ENCODE results near the gene NRXN3.

Gene NRXN3

GRCh38 chr14:79465651-79466050, 1295.5 kb downstream of the NRXN3 start:
- DNase-seq (ENCODE audit: extremely low read depth, insufficient read length): no peak
- no peak for TF ChIP-seq CTCF (IDR thresholded peaks at IDR 0.05; ENCODE audit: insufficient read depth, low read length, poor library complexity, severe bottlenecking)
- Histone ChIP-seq H3K27me3 (replicated peaks; ENCODE audit: control insufficient read depth, insufficient read depth, low read length) (no peaks in the 10 kb centered on the region), H3K4me3 (replicated peaks; ENCODE audit: low read depth, low read length) (no peak overlapping the region), H3K36me3 (ENCODE audit: control insufficient read depth, insufficient read depth, low read length) (no peaks in the 10 kb centered on the region)

- no peaks in the 10 kb centered on the region for H3K27me3 ChIP-seq (replicated peaks; ENCODE audit: control insufficient read depth, insufficient read depth, low read length)
- no peak for TF ChIP-seq CTCF (IDR thresholded peaks at IDR 0.05; ENCODE audit: insufficient read depth, low read length, poor library complexity, severe bottlenecking)
- no peak for DNase-seq (ENCODE audit: extremely low read depth, insufficient read length)
- no peak overlapping the region for H3K4me3 ChIP-seq (replicated peaks; ENCODE audit: low read depth, low read length)
- H3K36me3 ChIP-seq (ENCODE audit: control insufficient read depth, insufficient read depth, low read length): no peaks in the 10 kb centered on the region
Observed at GRCh38 chr14:79466938-79467527, 1296.9 kb downstream of the NRXN3 start.

- TF ChIP-seq CTCF (IDR thresholded peaks at IDR 0.05; ENCODE audit: insufficient read depth, low read length, poor library complexity, severe bottlenecking): no peak
- DNase-seq (ENCODE audit: extremely low read depth, insufficient read length): no peak
- no peak overlapping the region for H3K4me3 ChIP-seq (replicated peaks; ENCODE audit: low read depth, low read length)
- no peaks in the 10 kb centered on the region for H3K27me3 ChIP-seq (replicated peaks; ENCODE audit: control insufficient read depth, insufficient read depth, low read length)
- no peaks in the 10 kb centered on the region for H3K36me3 ChIP-seq (ENCODE audit: control insufficient read depth, insufficient read depth, low read length)
Observed at GRCh38 chr14:79467835-79468234, 1297.7 kb downstream of the NRXN3 start.

- no peaks in the 10 kb centered on the region for H3K27me3 ChIP-seq (replicated peaks; ENCODE audit: control insufficient read depth, insufficient read depth, low read length)
- H3K36me3 ChIP-seq (ENCODE audit: control insufficient read depth, insufficient read depth, low read length): no peaks in the 10 kb centered on the region
- no peak for TF ChIP-seq CTCF (IDR thresholded peaks at IDR 0.05; ENCODE audit: insufficient read depth, low read length, poor library complexity, severe bottlenecking)
- no peak for DNase-seq (ENCODE audit: extremely low read depth, insufficient read length)
- no peak overlapping the region for H3K4me3 ChIP-seq (replicated peaks; ENCODE audit: low read depth, low read length)
Observed at GRCh38 chr14:79468486-79468885, 1298.3 kb downstream of the NRXN3 start.

- Histone ChIP-seq H3K36me3 (ENCODE audit: control insufficient read depth, insufficient read depth, low read length) (no peaks in the 10 kb centered on the region), H3K4me3 (replicated peaks; ENCODE audit: low read depth, low read length) (no peak overlapping the region), H3K27me3 (replicated peaks; ENCODE audit: control insufficient read depth, insufficient read depth, low read length) (no peaks in the 10 kb centered on the region)
- TF ChIP-seq CTCF (IDR thresholded peaks at IDR 0.05; ENCODE audit: insufficient read depth, low read length, poor library complexity, severe bottlenecking): no peak
- no peak for DNase-seq (ENCODE audit: extremely low read depth, insufficient read length)
Observed at GRCh38 chr14:79473651-79474050, 1303.5 kb downstream of the NRXN3 start.

Measured in GM06990 (cell line).